Measurements from ENCODE around the gene PLA2G2D. TPM values are rescaled to one million over a fixed set of nuclear protein-coding genes. Genes with fewer than 3 reads are reported as not detected.

Gene PLA2G2D
- total RNA-seq, 1 donor from 2014 or later = not detected

- peak; percentile 9 for DNase-seq
- peaks cover 5% of the 10 kb centered on the region for H3K27me3 Mint-ChIP-seq (ENCODE audit: unreplicated experiment)
- no peak overlapping the region for H3K4me3 Mint-ChIP-seq (ENCODE audit: unreplicated experiment)
- peaks cover 1% of the 10 kb centered on the region for H3K9me3 Mint-ChIP-seq (ENCODE audit: unreplicated experiment)
- no peaks in the 10 kb centered on the region for H3K4me1 Mint-ChIP-seq (ENCODE audit: low read depth, unreplicated experiment)
- H3K36me3 Mint-ChIP-seq (ENCODE audit: unreplicated experiment) = no peaks in the 10 kb centered on the region
- no peak overlapping the region for H3K27ac Mint-ChIP-seq (ENCODE audit: unreplicated experiment)
- TF ChIP-seq CTCF (IDR thresholded peaks at IDR 0.05; ENCODE audit: partially characterized antibody, unreplicated experiment) = no peak
Observed at GRCh38 chr1:20148571-20149500, 29.5 kb upstream of the PLA2G2D start.

- H3K4me1 Mint-ChIP-seq (ENCODE audit: low read depth, unreplicated experiment) = no peaks in the 10 kb centered on the region
- DNase-seq = peak; percentile 11
- peaks cover 1% of the 10 kb centered on the region for H3K9me3 Mint-ChIP-seq (ENCODE audit: unreplicated experiment)
- no peak overlapping the region for H3K27ac Mint-ChIP-seq (ENCODE audit: unreplicated experiment)
- H3K27me3 Mint-ChIP-seq (ENCODE audit: unreplicated experiment) = peaks cover 5% of the 10 kb centered on the region
- H3K4me3 Mint-ChIP-seq (ENCODE audit: unreplicated experiment) = no peak overlapping the region
- H3K36me3 Mint-ChIP-seq (ENCODE audit: unreplicated experiment) = no peaks in the 10 kb centered on the region
- TF ChIP-seq CTCF (IDR thresholded peaks at IDR 0.05; ENCODE audit: partially characterized antibody, unreplicated experiment) = no peak
Observed at GRCh38 chr1:20147846-20148570, 28.7 kb upstream of the PLA2G2D start.

GRCh38 chr1:20143734-20144565 is 24.6 kb upstream of the PLA2G2D start:
- TF ChIP-seq CTCF (IDR thresholded peaks at IDR 0.05; ENCODE audit: partially characterized antibody, unreplicated experiment) = no peak
- Mint-ChIP-seq H3K9me3 (ENCODE audit: unreplicated experiment) (peaks cover 1% of the 10 kb centered on the region), H3K4me1 (ENCODE audit: low read depth, unreplicated experiment) (no peaks in the 10 kb centered on the region), H3K27me3 (ENCODE audit: unreplicated experiment) (peaks cover 8% of the 10 kb centered on the region), H3K27ac (ENCODE audit: unreplicated experiment) (no peak overlapping the region), H3K4me3 (ENCODE audit: unreplicated experiment) (no peak overlapping the region), H3K36me3 (ENCODE audit: unreplicated experiment) (no peaks in the 10 kb centered on the region)
- no peak for DNase-seq

GRCh38 chr1:20143318-20143717 is 24.0 kb upstream of the PLA2G2D start:
- Mint-ChIP-seq H3K9me3 (ENCODE audit: unreplicated experiment) (peaks cover 1% of the 10 kb centered on the region), H3K36me3 (ENCODE audit: unreplicated experiment) (no peaks in the 10 kb centered on the region), H3K4me1 (ENCODE audit: low read depth, unreplicated experiment) (no peaks in the 10 kb centered on the region), H3K27me3 (ENCODE audit: unreplicated experiment) (peaks cover 8% of the 10 kb centered on the region), H3K4me3 (ENCODE audit: unreplicated experiment) (no peak overlapping the region), H3K27ac (ENCODE audit: unreplicated experiment) (no peak overlapping the region)
- no peak for DNase-seq
- TF ChIP-seq CTCF (IDR thresholded peaks at IDR 0.05; ENCODE audit: partially characterized antibody, unreplicated experiment) = no peak

Data from glutamatergic neuron (in vitro differentiated cells).